ENCODE results near the gene CDH13.

- TF ChIP-seq POLR2AphosphoS5 (IDR thresholded peaks at IDR 0.05; ENCODE audit: borderline replicate concordance, low read depth, low read length) = no peak
- TF ChIP-seq EZH2 (IDR thresholded peaks at IDR 0.05) = no peak
- no peak for TF ChIP-seq FOXP2 (optimal IDR thresholded peaks at IDR 0.05; ENCODE audit: control extremely low read depth, extremely low read length, insufficient read depth)
Observed at GRCh38 chr16:82623241-82623640, 3.5 kb upstream of the CDH13 start.

All from SK-N-MC (cell line).